GM12878 (cell line): Measurements from ENCODE around the gene ABCC3. TPM values are rescaled to one million over a fixed set of nuclear protein-coding genes. Genes with fewer than 3 reads are reported as not detected.

ENCODE experiments used
- ATAC-seq: fragments of 200-7000 bp; cut with Tn5 transposase; 3 replicates; pipeline ENCODE4 v1.9.1; 2020; ENCODE audit warnings: mild to moderate bottlenecking, moderate library complexity
- BruUV-seq: library from RNA; stranded (reverse); fragments of 400-500 nt; replicated peaks from 2 replicates; lab custom pipeline; 2021; lab: Mats Ljungman, UMichigan
- CTCF ChIA-PET: fragments of 300-600 bp; sonication (Branson Sonifier 250); formaldehyde crosslinking; extraction: SDS; loops from one replicate; lab custom pipeline; 2021; ENCODE audit warnings: inconsistent platforms; lab: Yijun Ruan, JAX
- POLR2A ChIA-PET: fragments of 350-600 bp; formaldehyde crosslinking; extraction: SDS; loops from one replicate; lab custom pipeline; 2021; ENCODE audit warnings: inconsistent platforms; lab: Charles Lee
- RAD21 ChIA-PET: fragments of 300-600 bp; sonication (Branson Sonifier 250); formaldehyde crosslinking; loops from one replicate; lab custom pipeline; 2023; ENCODE audit warnings: antibody characterized with exemption; ENCODE audit not compliant: unreplicated experiment; lab: Charles Lee
- SMC1A ChIA-PET: fragments of 300-600 bp; sonication (Branson Sonifier 250); formaldehyde crosslinking; loops from one replicate; lab custom pipeline; 2023; ENCODE audit not compliant: unreplicated experiment, uncharacterized antibody; lab: Charles Lee
- DNase-seq: peaks from one replicate; pipeline ENCODE4 v3.0.0-alpha.2; 2011; ENCODE audit warnings: low read depth, low spot score
- FAIRE-seq: peaks from 3 replicates; lab custom pipeline; 2011; peaks lifted over from hg19 to GRCh38; lab: Jason Lieb, UNC
- H2AFZ ChIP-seq: 2 replicates; pipeline ENCODE4 v1.6.0; 2011; ENCODE audit warnings: low read depth, low read length, control low read depth; ENCODE audit not compliant: control insufficient read depth
- H3K27ac ChIP-seq: 2 replicates; pipeline ENCODE4 v1.5.1; 2011; ENCODE audit warnings: control low read depth; ENCODE audit not compliant: control insufficient read depth, insufficient read depth
- H3K27me3 ChIP-seq, 2 experiments: replicated peaks in 1 of 2; 2 replicates each; pipeline versions ENCODE4 v1.6.0 to v1.6.1; 2011; ENCODE audit warnings: low read length in 1 of 2; ENCODE audit not compliant: control insufficient read depth in 2 of 2, insufficient read depth in 2 of 2
- H3K36me3 ChIP-seq, 2 experiments: 2 replicates each; pipeline ENCODE4 v1.5.1; 2011; ENCODE audit warnings: low read length in 1 of 2; ENCODE audit not compliant: control insufficient read depth in 2 of 2, insufficient read depth in 2 of 2
- H3K4me1 ChIP-seq: 2 replicates; pipeline ENCODE4 v1.6.1; 2011; ENCODE audit warnings: mild to moderate bottlenecking, low read length, moderate library complexity, mixed read lengths; ENCODE audit not compliant: control insufficient read depth, insufficient read depth
- H3K4me2 ChIP-seq: 2 replicates; pipeline ENCODE4 v1.6.0; 2011; ENCODE audit warnings: control low read depth; ENCODE audit not compliant: control insufficient read depth, insufficient read depth
- H3K4me3 ChIP-seq: fragments of 200-600 bp; sonication (generic); 2 replicates; pipeline ENCODE4 v1.5.1; 2016
- H3K79me2 ChIP-seq: 2 replicates; pipeline ENCODE4 v1.6.0; 2011; ENCODE audit warnings: low read length; ENCODE audit not compliant: control insufficient read depth, insufficient read depth
- H3K9ac ChIP-seq: 2 replicates; pipeline ENCODE4 v1.8.0; 2011; ENCODE audit warnings: low read length, control low read depth, mixed read lengths; ENCODE audit not compliant: control insufficient read depth, insufficient read depth
- H3K9me3 ChIP-seq: replicated peaks from 3 replicates; pipeline ENCODE4 v1.5.1; 2011; ENCODE audit warnings: mild to moderate bottlenecking, low read length; ENCODE audit not compliant: control insufficient read depth, insufficient read depth
- H4K20me1 ChIP-seq: 2 replicates; pipeline ENCODE4 v1.6.0; 2011; ENCODE audit not compliant: control insufficient read depth, insufficient read depth
- ASH2L ChIP-seq: fragments of 300-600, 200-600 bp; sonication (generic); IDR thresholded peaks from 2 replicates; pipeline ENCODE4 v1.6.1; 2017; ENCODE audit warnings: low read depth, mild to moderate bottlenecking, borderline replicate concordance
- BMI1 ChIP-seq: fragments of 450-650 bp; IDR thresholded peaks from 2 replicates; pipeline ENCODE4 v1.6.1; 2016; ENCODE audit warnings: mild to moderate bottlenecking, moderate library complexity, borderline replicate concordance
- CBFB ChIP-seq: IDR thresholded peaks from 2 replicates; pipeline ENCODE4 v1.6.1; 2016; ENCODE audit warnings: antibody characterized with exemption, low read depth
- CHD2 ChIP-seq: IDR thresholded peaks from 2 replicates; pipeline ENCODE4 v1.6.1; 2011; ENCODE audit warnings: low read depth, low read length, improper control_type of control experiment, borderline replicate concordance
- EZH2 ChIP-seq: IDR thresholded peaks from 2 replicates; pipeline ENCODE4 v1.6.1; 2012; ENCODE audit warnings: low read depth, mild to moderate bottlenecking, control low read depth, inconsistent platforms, low read length, borderline replicate concordance; ENCODE audit not compliant: control insufficient read depth
- FOXK2 ChIP-seq: fragments of 450-650 bp; IDR thresholded peaks from 2 replicates; pipeline ENCODE4 v1.6.1; 2017; ENCODE audit warnings: mild to moderate bottlenecking, moderate library complexity
- KAT2A ChIP-seq: conservative IDR thresholded peaks from 2 replicates; pipeline ENCODE4 v1.6.1; 2011; ENCODE audit warnings: low read depth, low read length; ENCODE audit not compliant: control insufficient read depth
- MEF2B ChIP-seq: fragments of 450-650 bp; IDR thresholded peaks from 2 replicates; pipeline ENCODE4 v1.6.1; 2018; ENCODE audit warnings: mild to moderate bottlenecking, moderate library complexity; ENCODE audit not compliant: partially characterized antibody, poor library complexity, severe bottlenecking
- NFXL1 ChIP-seq: fragments of 450-650 bp; IDR thresholded peaks from 2 replicates; pipeline ENCODE4 v1.6.1; 2017; ENCODE audit warnings: antibody characterized with exemption, mild to moderate bottlenecking, borderline replicate concordance
- NFYA ChIP-seq: IDR thresholded peaks from 2 replicates; pipeline ENCODE4 v1.6.1; 2011; ENCODE audit warnings: low read depth, mild to moderate bottlenecking, low read length, improper control_type of control experiment, borderline replicate concordance
- SMAD5 ChIP-seq: IDR thresholded peaks from 2 replicates; pipeline ENCODE4 v1.6.1; 2016; ENCODE audit warnings: antibody characterized with exemption, low read depth
- STAT1 ChIP-seq: fragments of 450-650 bp; conservative IDR thresholded peaks from 2 replicates; pipeline ENCODE4 v1.6.1; 2014; ENCODE audit warnings: antibody characterized with exemption, mild to moderate bottlenecking
- TCF3 ChIP-seq: IDR thresholded peaks from 2 replicates; pipeline ENCODE4 v1.6.1; 2012; ENCODE audit warnings: low read depth, mild to moderate bottlenecking, low read length, borderline replicate concordance; ENCODE audit not compliant: insufficient read depth
- ZBED1 ChIP-seq: IDR thresholded peaks from 2 replicates; pipeline ENCODE4 v1.6.1; 2016; ENCODE audit warnings: borderline replicate concordance
- ZNF622 ChIP-seq: fragments of 450-650 bp; IDR thresholded peaks from 2 replicates; pipeline ENCODE4 v1.6.1; 2017; ENCODE audit warnings: mild to moderate bottlenecking, inconsistent platforms
- ZZZ3 ChIP-seq: IDR thresholded peaks from 2 replicates; pipeline ENCODE4 v1.6.1; 2011; ENCODE audit warnings: low read depth; ENCODE audit not compliant: control insufficient read depth, insufficient read length
- WGBS: methylation state at CpG from one replicate; pipeline ENCODE4 v1.1.6; 2016; ENCODE audit warnings: low lambda C conversion rate; ENCODE audit not compliant: insufficient replicate concordance, insufficient coverage; ENCODE audit errors: missing lambda C conversion rate; 5-methylcytosine and 5-hydroxymethylcytosine counted together
- in situ Hi-C: fragments of 300-500 bp; cut with MboI; formaldehyde crosslinking; loops from 9 replicates; pipeline ENCODE4 v1.14.3; 2018; ENCODE audit warnings: mixed read lengths
- intact Hi-C: fragments of 100-400 bp; cut with micrococcal nuclease; formaldehyde crosslinking; loops from one replicate; pipeline ENCODE4 v1.14.2; 2022; ENCODE audit not compliant: unreplicated experiment
- polyA plus RNA-seq, 11 experiments: library from polyadenylated mRNA; depleted of rRNA in 4 of 11; unstranded in 6 of 11; stranded (reverse) in 5 of 11; fragments of >200 nt; fragmentation: Nextera tagmentation in 4 of 11; fragmentation: Illumina TruSeq in 1 of 11; extraction: Ambion mirVana in 4 of 11; extraction: Trizol in 1 of 11; gene quantifications; 1 replicate in 1 of 11; 2 replicates in 10 of 11; pipeline versions ENCODE4 v1.2.1 to v1.2.3, GENCODE V29; 2011 to 2016; ENCODE audit warnings: inconsistent platforms in 2 of 11, missing spikeins in 2 of 11, low read depth in 1 of 11
- total RNA-seq, 4 experiments: library from RNA; depleted of rRNA in 3 of 4; stranded (reverse); fragments of >200 nt in 3 of 4; fragmentation: Illumina TruSeq in 1 of 4; extraction: Trizol in 1 of 4; gene quantifications; 2 replicates each; pipeline versions ENCODE4 v1.2.1 to v1.2.3, GENCODE V29; 2013 to 2021
- TF ChIP-seq, protein P1 (sequence below), 3 experiments: IDR thresholded peaks in 2 of 3; conservative IDR thresholded peaks in 1 of 3; 2 replicates each; pipeline ENCODE4 v1.5.1; 2011; ENCODE audit warnings: low read depth in 3 of 3, low read length in 3 of 3, mild to moderate bottlenecking in 3 of 3, control low read depth in 2 of 3, moderate library complexity in 2 of 3, inconsistent platforms in 1 of 3, mixed read lengths in 1 of 3; ENCODE audit not compliant: control insufficient read depth in 2 of 3, insufficient read depth in 1 of 3; ENCODE audit errors: extremely low read depth in 1 of 3
- TF ChIP-seq, protein P2 (sequence below): IDR thresholded peaks from 2 replicates; pipeline ENCODE4 v1.6.1; 2012; ENCODE audit warnings: mild to moderate bottlenecking, low read depth, low read length
- TF ChIP-seq, protein P3 (sequence below): IDR thresholded peaks from 2 replicates; pipeline ENCODE4 v1.6.1; 2011; ENCODE audit warnings: borderline replicate concordance, low read depth, mild to moderate bottlenecking, moderate library complexity, low read length; ENCODE audit not compliant: insufficient read depth, poor library complexity, severe bottlenecking

The ABCC3 gene
- total and polyA plus RNA-seq, 10 of the 15 experiments (the other 5 are each of a cell fraction or from before 2014, with no cell fraction given) = 0.21 to 2.3 (median 0.71) TPM; not detected in 6

DNA sequence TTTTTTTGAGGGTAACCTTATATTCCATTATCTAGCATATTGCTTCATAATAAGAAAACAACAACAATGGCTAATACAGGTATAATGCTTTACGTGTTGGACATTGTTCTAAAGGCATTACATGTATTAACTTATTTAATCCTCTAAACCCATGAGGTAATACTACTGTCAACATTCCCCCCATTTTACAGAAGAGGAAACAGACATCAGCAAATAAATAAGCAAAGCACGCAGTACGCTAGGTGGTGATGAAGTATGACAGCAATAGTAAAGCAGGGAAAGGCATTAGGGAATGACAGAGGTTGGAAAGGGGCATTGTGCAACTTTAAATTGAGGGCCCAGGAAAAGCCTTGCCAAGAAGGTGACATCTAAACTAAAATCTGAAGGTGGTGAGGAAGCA is 68.5 kb downstream of the ABCC3 start:
- Histone ChIP-seq H3K4me1 (no peaks in the 10 kb centered on the region), H3K9ac (no peak overlapping the region), H3K4me2 (no peak overlapping the region), H3K27ac (no peak overlapping the region), H3K9me3 (no peaks in the 10 kb centered on the region), H2AFZ (no peak overlapping the region), H3K79me2 (peaks cover 28% of the 10 kb centered on the region), H3K36me3 (peaks cover 5 to 6% of the 10 kb centered on the region in 2 experiments), H4K20me1 (no peaks in the 10 kb centered on the region), H3K27me3 (no peaks in the 10 kb centered on the region), H3K4me3 (no peak overlapping the region)
- SMC1A ChIA-PET = interaction anchor here (1.2 kb wide), 1 partner anchor 7 kb away, joined by 3 read pairs; no protein-coding TSS in a partner anchor
- no TSS peak for BruUV-seq
- RAD21 ChIA-PET = no interaction called here
- WGBS = 100% methylated on average over 3 of the region's 3 CpGs
- intact Hi-C loops (no loop called here), in situ Hi-C loops (no loop called here)
- FAIRE-seq = no peak
- no peak for DNase-seq
- CTCF ChIA-PET = interaction anchor here (0.8 to 1.8 kb wide), 3 partner anchors 65 to 72 kb away, joined by 3 to 6 read pairs (median 3); no protein-coding TSS in a partner anchor
- ATAC-seq = no peak
- POLR2A ChIA-PET = no interaction called here
- TF ChIP-seq, protein P1, sequence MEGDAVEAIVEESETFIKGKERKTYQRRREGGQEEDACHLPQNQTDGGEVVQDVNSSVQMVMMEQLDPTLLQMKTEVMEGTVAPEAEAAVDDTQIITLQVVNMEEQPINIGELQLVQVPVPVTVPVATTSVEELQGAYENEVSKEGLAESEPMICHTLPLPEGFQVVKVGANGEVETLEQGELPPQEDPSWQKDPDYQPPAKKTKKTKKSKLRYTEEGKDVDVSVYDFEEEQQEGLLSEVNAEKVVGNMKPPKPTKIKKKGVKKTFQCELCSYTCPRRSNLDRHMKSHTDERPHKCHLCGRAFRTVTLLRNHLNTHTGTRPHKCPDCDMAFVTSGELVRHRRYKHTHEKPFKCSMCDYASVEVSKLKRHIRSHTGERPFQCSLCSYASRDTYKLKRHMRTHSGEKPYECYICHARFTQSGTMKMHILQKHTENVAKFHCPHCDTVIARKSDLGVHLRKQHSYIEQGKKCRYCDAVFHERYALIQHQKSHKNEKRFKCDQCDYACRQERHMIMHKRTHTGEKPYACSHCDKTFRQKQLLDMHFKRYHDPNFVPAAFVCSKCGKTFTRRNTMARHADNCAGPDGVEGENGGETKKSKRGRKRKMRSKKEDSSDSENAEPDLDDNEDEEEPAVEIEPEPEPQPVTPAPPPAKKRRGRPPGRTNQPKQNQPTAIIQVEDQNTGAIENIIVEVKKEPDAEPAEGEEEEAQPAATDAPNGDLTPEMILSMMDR (IDR thresholded peaks at IDR 0.05 in 2 of 3, conservative IDR thresholded peaks at IDR 0.05 in 1 of 3; ENCODE audit: control insufficient read depth in 2 of 3, extremely low read depth in 1 of 3, insufficient read depth in 1 of 3, low read depth in 3 of 3, low read length in 3 of 3) = no peak
- no peak for TF ChIP-seq ZNF622
- TF ChIP-seq NFYA = no peak
- no peak for TF ChIP-seq STAT1
- TF ChIP-seq NFXL1 = no peak
- TF ChIP-seq SMAD5 = no peak
- TF ChIP-seq FOXK2 = no peak
- no peak for TF ChIP-seq CBFB
- no peak for TF ChIP-seq CHD2
- TF ChIP-seq, protein P2, sequence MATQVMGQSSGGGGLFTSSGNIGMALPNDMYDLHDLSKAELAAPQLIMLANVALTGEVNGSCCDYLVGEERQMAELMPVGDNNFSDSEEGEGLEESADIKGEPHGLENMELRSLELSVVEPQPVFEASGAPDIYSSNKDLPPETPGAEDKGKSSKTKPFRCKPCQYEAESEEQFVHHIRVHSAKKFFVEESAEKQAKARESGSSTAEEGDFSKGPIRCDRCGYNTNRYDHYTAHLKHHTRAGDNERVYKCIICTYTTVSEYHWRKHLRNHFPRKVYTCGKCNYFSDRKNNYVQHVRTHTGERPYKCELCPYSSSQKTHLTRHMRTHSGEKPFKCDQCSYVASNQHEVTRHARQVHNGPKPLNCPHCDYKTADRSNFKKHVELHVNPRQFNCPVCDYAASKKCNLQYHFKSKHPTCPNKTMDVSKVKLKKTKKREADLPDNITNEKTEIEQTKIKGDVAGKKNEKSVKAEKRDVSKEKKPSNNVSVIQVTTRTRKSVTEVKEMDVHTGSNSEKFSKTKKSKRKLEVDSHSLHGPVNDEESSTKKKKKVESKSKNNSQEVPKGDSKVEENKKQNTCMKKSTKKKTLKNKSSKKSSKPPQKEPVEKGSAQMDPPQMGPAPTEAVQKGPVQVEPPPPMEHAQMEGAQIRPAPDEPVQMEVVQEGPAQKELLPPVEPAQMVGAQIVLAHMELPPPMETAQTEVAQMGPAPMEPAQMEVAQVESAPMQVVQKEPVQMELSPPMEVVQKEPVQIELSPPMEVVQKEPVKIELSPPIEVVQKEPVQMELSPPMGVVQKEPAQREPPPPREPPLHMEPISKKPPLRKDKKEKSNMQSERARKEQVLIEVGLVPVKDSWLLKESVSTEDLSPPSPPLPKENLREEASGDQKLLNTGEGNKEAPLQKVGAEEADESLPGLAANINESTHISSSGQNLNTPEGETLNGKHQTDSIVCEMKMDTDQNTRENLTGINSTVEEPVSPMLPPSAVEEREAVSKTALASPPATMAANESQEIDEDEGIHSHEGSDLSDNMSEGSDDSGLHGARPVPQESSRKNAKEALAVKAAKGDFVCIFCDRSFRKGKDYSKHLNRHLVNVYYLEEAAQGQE = no peak
- no peak for TF ChIP-seq KAT2A
- TF ChIP-seq BMI1 = no peak
- no peak for TF ChIP-seq ZBED1
- no peak for TF ChIP-seq ASH2L
- no peak for TF ChIP-seq ZZZ3
- TF ChIP-seq, protein P3, sequence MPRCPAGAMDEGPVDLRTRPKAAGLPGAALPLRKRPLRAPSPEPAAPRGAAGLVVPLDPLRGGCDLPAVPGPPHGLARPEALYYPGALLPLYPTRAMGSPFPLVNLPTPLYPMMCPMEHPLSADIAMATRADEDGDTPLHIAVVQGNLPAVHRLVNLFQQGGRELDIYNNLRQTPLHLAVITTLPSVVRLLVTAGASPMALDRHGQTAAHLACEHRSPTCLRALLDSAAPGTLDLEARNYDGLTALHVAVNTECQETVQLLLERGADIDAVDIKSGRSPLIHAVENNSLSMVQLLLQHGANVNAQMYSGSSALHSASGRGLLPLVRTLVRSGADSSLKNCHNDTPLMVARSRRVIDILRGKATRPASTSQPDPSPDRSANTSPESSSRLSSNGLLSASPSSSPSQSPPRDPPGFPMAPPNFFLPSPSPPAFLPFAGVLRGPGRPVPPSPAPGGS = no peak
- no peak for TF ChIP-seq EZH2
- no peak for TF ChIP-seq TCF3
- TF ChIP-seq MEF2B = no peak
